Hepatic stellate cell (primary cell): ENCODE data around the gene TEKT1.
"Not testable (repeated sequence)": the region's sequence is repeated elsewhere in the genome, so short reads cannot be mapped to it uniquely, and the experiment has no call there.

Experiments used
- DNase-seq: peaks from one replicate; pipeline ENCODE4 v3.0.0; 2011; ENCODE audit warnings: low spot score

TEKT1 gene

DNA sequence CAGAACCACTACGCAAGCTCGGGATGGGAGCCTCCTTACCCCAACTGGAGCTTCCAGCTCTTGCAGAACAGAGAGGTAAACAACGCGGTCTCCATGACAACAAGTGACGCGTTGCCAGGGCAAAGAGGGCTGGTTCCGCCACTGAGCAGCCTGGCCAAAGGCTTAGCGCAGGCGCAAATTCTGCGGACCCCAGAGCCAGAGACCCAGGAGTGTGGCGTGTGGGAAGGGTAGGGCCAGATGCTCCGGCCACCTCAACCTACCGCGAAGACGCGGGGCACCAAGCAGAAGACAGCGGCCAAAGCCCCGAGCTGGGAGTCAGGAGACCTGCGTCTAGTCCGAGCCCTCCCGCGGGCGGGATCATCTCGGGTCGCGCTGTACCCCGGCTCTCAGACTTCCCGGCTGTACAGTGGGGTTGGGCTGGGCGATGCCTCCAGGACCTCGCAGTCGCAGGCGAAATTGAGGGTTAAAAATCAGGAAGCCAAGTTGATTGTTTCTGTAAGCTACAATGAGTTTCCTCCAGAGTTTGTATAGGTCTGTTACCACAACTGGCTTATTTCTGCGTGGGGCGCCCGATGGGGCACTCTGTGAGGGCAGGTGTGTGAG lies at the start of gene TEKT1:
TSS of gene TEKT1 (minus strand) at position 69 of the 603 bp plus-strand sequence. CDS start 1,353 bp downstream, outside the sequence.
- DNase-seq, result peak; percentile 20

DNA sequence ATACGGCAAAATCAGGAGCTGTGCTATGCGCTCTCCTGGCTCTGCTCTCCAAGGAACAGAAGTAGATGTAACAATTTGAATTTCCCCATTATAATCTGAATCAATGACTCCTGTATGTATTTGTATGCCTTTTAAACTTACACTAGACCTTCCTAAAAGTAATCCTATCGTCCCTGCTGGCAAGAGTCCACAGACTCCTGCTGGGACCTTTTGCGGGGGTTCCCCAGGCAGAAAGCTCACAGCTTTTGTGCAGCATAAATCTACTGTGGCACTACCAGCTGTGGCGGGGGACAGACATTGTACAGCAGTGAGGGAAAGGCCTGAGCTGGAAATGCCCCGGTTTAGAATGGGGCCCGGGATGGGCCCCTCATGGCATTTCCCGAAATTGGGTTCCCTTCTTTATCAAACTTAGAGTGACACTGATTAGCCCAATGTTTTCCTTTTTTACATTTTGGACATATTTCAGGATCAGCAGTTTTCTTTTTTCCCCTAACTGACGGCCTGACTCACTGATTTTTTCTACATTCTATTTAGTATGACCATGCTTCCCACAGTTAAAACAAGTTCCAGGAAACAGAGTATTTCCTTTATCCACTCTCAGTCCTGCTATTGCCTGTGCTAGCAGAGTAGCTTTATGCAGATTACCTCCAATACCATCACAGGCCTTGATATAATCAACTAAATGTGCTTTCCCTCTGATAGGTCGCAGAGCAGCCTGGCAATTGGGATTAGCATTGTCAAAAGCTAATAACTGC lies 47.9 kb upstream of the TEKT1 start:
- not testable (repeated sequence) for DNase-seq

DNA sequence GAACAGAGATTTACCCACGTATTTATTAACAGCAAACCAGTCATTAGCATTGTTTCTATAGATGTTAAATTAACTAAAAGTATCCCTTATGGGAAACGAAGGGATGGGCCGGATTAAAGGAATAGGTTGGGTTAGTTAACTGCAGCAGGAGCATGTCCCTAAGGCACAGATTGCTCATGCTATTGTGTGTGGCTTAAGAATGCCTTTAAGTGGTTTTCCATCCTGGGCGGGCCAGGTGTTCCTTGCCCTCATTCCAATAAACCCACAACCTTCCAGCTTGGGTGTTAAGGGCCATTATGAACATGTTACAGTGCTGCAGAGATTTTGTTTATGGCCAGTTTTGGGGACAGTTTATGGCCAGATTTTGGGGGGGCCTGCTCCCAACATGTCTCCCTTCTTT lies 43.7 kb upstream of the TEKT1 start:
- DNase-seq, result not testable (repeated sequence)

DNA sequence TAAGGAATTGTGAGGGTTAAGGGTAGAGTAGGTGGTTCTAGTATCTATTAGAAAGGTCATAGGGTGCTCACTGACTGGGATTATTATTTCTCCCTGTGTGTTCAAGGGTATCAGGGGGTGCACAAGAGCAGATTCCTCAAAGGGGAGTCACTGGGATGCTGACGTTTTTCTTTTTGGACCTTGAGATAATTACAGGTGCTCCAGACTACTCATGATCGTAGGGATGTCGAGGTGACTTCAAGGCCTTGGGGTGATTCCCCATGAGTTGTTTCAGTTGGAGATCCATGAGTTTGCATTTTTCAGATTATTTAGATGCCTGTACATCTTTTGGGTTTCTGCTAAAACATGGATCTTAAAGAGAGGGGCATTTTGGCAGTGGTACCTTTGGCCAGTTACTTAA lies 41.4 kb upstream of the TEKT1 start:
- DNase-seq, result no peak

DNA sequence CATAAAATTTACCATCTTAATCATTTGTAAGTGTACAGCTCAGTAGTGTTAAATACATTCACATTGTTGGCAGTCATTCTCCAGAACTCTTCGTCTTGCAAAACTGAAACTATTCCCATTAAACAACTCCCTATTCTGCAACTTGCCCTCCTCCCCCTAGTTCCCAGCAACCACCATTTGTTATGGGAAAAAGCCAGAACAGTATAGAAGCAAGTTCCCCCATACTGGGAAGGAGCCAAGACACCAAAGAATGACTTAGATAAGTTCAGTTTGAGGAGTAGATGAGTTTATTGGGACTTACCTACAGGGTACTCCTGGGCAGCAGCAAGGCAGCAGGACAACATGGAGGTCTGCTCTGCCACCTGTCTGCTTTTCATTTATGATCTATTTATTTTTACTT lies 39.3 kb upstream of the TEKT1 start:
- no peak for DNase-seq

DNA sequence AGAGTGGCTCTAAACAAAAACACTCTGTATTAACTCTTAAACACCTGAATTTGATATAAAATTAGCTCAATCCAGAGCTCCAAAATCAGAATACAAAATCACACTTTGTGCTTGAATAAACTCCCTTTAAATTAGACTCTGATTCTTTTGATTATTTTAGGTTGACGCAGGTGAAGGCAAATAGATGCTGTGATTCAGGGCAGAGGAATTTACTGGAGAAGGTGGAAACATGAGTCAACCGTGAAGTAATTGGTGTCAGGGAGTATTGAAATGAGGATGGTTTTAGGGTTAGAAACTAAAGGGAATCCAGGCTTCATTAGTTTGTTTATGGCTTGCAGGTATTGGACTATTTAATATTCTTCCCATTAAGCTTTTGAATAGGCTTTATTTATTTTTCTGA lies 37.1 kb upstream of the TEKT1 start:
- no peak for DNase-seq

DNA sequence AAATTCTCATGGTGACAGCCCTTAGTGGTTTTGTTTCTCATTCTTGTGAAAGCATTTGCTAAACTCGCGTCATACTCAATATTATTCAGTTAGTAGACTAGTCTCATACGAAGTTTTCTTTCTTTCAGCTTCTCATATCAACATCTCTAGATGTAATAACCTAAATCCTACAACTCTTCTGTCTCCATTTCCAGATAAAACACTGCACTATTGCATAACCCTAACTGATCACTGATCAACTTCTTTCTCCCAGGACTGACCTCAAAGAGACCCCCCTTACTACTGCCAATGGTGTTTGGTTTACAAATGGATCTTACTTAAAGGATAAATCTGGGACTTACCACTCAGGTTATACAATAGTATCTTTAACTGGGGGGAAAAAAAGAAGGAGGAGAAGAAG lies 36.3 kb upstream of the TEKT1 start:
- no peak for DNase-seq

DNA sequence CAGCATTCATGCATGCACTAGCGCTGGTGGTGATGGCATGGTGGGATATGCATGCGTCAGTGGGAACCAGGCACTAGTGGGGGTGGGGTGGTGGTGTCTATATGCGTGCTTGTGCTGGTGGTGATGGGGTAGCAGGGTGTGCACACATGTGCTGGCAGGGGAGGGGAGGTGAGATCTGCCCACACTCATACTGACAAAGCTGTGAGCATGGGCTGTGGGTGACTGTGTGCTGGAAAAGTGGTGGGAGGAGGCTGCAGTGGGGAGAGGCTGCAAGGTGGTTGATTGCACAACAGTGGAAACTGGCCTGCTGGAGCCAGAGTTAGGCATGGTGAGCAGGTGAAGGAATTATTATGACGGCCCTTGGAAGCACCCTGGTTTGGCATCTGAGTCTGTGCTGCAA lies 31.3 kb upstream of the TEKT1 start:
- DNase-seq, result no peak

DNA sequence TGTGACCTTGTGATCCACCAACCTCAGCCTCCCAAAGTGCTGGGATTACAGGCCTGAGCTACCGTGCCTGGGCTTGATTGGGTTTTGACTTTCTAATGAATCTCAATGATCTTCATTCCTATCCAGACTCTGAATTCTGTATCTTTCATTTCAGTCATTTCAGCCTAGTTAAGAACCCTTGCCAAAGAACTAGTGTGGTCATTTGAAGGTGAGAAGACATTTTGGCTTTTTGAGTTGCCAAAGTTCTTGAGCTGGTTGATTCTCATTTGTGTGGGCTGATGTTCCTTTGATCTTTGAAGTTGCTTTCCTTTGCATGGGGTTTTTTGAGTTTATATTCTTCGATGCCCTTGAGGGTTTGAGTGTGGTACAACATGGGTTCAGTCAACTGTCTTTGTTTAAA lies 30.6 kb upstream of the TEKT1 start:
- DNase-seq, result no peak

DNA sequence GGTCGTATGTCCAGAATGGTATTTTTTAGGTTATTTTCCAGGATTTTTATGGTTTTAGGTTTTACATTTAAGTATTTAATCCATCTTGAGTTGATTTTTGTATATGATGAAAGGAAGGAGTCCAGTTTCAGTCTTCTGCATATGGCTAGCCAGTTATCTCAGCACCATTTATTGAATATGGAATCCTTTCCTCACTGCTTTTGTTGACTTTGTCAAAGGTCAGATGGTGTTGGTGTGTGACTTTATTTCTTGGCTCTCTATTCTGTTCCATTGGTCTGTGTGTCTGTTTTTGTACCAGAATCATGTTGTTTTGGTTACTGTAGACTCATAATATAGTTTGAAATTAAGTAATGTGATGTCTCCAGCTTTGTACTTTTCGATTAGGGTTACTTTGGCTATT lies 26.4 kb upstream of the TEKT1 start:
- no peak for DNase-seq

DNA sequence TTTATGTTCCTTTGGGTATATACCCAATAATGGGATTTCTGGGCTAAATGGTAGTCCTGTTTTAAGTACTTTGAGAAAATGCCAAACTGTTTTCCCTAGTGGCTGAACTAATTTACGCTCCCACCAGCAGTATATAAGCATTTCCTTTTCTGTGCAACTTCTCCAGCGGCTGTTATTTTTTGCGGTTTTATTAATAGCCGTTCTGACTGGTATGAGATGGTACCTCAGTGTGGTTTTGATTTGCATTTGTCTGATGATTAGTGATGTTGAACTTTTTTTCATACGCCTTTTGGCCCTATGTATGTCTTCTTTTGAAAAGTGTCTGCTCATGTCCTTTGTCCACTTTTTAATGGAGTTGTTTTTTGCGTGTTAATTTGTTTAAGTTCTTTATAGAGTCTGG lies 25.8 kb upstream of the TEKT1 start:
- DNase-seq, result no peak

DNA sequence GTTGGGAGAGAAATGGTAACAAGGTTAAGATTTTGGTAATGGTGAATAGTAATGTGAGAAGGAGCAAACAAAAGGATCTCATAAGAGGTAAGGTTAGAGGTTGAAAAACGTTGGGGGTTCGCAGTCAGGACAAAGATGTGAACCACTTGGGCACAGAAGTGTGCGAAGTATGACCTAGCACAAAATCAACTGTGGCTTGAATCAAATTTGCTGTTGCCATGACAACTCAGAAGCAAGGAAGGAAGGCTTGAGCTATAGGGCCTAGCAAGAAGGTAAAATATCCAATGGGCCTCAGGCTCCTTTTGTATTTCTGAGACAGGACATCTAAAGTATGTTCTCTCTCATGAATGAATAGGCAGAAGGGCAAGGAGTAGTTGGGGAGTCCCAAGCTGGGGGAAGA lies 24.5 kb upstream of the TEKT1 start:
- no peak for DNase-seq

DNA sequence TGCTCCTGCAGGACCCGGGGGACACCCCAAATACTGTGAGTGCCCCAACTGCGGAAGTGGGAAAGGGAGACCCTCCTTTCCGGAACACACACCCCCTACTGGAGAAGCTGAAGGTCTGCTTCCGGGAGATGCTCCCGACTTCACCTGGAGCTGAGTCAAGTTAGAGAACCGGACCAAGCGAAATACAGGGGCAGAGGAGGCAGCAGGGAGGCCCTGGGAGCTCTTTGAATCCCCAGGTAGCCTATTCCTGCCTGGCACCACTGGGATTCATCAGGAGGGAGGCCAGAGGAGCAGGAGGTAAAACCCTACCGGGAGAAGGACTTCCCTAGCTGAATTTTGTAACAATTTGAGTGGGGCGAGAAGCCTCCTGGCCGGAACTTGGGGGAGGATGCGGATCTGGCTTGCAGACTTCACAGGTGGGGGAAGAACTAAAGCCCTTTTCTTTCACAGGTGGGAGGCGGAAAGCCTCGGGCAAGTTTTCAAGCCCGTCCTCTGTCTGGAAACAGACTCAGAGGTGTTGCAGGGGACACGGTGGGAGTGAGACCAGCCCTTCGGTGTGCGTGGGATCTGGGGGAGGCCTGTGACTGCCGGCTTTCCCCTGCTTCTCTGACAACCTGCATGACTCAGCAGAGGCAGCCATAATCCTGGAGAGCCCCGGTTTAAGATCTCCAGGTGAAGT lies 22.4 kb upstream of the TEKT1 start:
- DNase-seq, result no peak

DNA sequence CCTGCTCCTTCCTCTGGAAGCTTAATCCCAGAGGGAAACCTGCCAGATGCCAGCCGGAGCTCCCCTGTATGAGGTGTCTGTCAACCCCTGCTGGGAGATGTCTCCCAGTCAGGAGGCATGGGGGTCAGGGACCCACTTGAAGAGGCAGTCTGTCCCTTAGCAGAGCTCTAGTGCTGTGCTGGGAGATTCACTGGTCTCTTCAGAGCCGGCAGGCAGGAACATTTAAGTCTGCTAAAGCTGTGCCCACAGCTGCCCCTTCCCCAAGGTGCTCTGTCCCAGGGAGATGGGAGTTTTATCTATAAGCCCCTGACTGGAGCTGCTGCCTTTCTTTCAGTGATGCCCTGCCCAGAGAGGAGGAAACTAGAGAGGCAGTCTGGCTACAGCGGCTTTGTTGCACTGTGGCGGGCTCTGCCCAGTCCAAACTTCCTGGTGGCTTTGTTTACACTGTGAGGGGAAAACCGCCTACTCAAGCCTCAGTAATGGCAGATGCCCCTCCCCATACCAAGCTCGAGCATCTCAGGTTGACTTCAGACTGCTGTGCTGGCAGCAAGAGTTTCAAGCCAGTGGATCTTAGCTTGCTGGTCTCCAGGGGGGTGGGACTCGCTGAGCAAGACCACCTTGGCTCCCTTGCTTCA lies 17.1 kb upstream of the TEKT1 start:
- not testable (repeated sequence) for DNase-seq

DNA sequence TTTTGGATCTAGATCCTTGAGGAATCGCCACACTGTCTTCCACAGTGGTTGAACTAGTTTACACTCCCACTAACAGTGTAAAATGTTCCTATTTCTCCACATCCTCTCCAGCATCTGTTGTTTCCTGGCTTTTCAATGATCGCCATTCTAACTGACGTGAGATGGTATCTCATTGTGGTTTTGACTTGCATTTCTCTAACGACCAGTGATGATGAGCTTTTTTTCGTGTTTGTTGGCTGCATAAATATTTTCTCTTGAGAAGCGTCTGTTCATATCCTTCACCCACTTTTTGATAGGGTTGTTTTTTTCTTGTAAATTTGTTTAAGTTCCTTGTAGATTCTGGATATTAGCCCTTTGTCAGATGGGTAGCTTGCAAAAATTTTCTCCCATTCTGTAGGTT lies 14.6 kb upstream of the TEKT1 start:
- not testable (repeated sequence) for DNase-seq

DNA sequence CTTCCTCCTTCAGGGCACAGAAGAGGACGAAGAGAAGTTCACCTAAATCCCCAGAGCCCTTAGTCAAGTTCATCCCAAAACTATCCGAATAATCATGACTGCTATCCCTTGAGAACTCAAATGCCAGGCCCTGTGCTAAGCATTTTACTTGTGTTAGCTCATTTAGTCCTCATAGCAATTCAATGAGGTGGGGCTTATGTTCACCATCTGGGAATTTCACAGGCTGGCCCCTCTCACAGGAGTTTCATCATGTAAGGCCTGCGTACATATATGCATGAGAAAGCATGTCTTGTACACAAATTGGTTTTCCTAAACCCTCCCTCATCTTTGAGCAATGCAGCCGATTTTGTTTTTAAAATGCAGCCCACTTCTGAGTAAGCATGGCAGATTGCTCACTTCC lies 12.9 kb upstream of the TEKT1 start:
- DNase-seq, result not testable (repeated sequence)

DNA sequence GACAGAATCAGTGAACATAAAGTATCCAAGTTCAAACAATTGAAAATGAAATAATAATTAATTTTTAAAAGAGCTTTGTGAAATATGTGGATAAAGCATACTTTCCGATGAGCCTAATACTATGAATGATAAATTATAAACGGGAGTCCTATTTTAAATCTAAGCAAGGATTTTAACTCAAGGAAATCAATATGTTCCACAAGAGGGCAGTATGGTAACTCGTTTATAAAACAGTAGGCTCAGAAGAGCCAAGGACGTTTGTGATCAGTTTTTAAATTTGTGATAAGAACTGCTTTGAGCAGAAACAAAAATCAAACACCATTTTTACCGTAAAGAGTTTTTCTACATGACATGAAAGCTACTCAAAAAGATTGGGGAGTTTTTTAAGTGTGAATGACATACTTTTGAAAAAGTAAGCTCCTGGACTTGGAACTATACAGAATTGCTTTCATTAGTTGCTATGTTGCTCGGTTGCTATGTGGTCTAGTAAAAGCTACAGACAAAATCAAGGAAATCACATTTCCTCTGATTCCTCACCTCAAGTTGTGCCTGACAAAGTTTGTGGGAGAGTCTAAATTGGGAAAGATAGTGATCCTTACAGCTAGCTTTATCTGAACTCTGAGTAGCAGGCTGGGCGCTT lies 11.8 kb upstream of the TEKT1 start:
- DNase-seq, result peak; percentile 21

DNA sequence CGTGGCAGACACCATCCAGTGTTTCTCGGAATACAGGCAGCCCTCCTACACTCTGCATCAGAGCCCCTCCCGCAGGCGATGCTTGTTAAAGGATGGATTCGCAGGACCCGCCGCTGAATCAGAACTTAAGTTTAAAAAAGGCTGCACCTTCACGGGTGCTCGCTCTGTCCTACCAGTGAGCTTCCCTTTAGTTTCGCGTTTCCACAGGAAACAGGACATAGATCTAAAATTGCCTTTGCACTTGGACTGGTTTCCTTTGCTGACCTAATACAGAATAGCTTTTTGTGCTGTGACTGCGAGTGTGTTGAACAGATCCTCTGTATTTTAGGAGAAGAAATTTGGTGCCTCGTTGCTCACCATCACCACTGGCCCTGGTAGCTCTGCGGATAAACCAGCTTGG lies 10.2 kb upstream of the TEKT1 start:
- DNase-seq, result not testable (repeated sequence)

DNA sequence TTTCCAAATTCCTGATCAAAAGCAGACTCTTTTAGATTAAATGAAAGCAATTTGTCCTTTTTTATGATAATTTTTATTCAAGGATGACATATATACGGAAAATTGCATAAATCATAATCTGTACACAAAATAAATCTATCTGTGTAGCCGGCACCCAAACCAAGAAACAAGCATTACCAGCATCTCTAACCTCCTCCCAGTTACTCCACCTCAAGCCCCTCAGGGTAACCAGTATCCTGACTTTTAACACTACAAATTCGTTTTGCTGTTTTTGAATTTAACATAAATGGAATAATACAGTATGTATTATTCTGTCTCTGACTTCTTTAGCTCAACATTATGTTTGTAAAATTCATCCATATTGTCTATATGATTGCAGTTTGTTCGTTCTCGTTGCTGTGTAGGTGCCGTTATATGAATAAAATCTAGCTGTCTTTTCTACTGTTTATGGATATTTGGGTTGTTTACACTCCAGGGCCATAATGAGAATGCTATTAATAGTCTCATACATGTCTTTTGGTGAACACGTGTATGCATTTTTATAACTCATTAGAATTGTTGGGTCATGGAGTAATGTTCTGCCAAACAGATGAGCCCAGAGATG lies 1.0 kb downstream of the TEKT1 start:
- no peak for DNase-seq

DNA sequence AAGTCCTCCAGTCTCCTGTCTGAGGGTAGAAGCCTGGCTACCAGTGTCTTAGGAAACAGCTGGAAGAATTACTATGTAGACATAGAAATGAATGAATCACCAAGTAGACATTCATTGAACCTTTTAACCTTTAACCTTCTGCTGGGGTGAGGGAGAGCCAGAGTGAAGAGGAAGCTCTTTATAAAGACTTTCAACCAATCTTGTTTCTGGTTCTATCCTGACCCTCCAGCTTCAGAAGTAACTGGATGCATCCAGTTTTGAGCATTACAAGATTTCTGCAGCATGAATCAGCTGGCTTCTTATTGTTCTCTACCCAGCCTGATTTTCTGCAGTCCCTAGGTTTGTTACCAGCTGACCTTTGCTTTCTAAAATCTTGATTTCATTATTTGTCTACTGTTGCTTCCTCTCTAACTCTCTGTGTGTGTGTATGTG lies 8.5 kb downstream of the TEKT1 start:
- DNase-seq, result no peak

DNA sequence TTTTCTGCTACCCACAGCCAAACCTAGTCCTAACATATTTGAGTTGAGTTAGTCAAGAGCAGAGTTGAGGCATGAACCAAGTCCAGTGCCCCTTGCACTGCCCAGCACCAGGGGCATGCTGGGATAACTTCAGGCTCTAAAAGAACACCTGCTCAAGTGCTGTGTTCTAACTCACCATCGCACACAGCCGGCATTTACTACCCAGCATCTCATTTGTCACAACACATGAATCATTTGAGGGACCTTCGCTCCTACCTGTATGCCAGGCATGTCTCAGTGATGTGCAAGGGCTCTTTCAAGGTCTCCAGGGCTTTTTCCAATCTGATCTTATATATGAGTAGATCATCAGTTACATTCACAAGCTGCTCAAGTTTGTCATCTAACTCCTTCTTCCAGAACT lies 12.6 kb downstream of the TEKT1 start:
- DNase-seq, result no peak

DNA sequence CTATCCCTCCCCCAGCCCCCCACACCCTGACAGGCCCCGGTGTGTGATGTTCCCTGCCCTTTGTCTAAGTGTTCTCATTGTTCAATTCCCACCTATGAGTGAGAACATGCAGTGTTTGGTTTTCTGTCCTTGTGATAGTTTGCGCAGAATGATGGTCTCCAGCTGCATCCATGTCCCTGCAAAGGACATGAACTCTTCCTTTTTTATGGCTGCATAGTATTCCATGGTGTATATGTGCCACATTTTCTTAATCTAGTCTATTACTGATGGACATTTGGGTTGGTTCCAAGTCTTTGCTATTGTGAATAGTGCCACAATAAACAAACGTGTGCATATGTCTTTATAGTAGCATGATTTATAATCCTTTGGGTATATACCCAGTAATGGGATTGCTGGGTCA lies 15.2 kb downstream of the TEKT1 start:
- not testable (repeated sequence) for DNase-seq
